ENCODE results near the gene LRMDA.

GRCh38 chr10:76405922-76406321, 974.5 kb downstream of the LRMDA start:
- TF ChIP-seq CTCF (IDR thresholded peaks at IDR 0.05) (no peak), POLR2A (IDR thresholded peaks at IDR 0.05) (no peak)
